Stimulated activated CD8-positive, alpha-beta memory T cell treated with anti-CD3 and anti-CD28 coated beads, Interleukin-7, amount 100 ng/mL, for 48 hours (primary cell): Measurements from ENCODE around the gene ZNF608.
A peak's percentile ranks its signal among the peaks of the same experiment; 100 is the strongest.

Source experiments
- DNase-seq, 2 donors: peaks; one replicate each; pipeline ENCODE4 v3.0.0-alpha.2; 2020; ENCODE audit warnings: low read depth in 1 of 2; ENCODE audit errors: extremely low read depth in 1 of 2

The ZNF608 gene

GRCh38 chr5:124755041-124755440, 8.6 kb upstream of the ZNF608 start:
- DNase-seq: no peak

GRCh38 chr5:124754206-124754927, 7.9 kb upstream of the ZNF608 start:
- no peak for DNase-seq

GRCh38 chr5:124752854-124753720, 6.6 kb upstream of the ZNF608 start:
- no peak for DNase-seq

- no peak for DNase-seq
Measured at GRCh38 chr5:124751031-124751430, 4.6 kb upstream of the ZNF608 start.

- DNase-seq: peak in 1 of 2 donors; percentile 5
Measured at GRCh38 chr5:124748687-124749594, 2.5 kb upstream of the ZNF608 start.

- no peak for DNase-seq
Measured at GRCh38 chr5:124747791-124748686, 1.6 kb upstream of the ZNF608 start.

GRCh38 chr5:124746916-124747790, 714 bp upstream of the ZNF608 start:
- DNase-seq: no peak

- no peak for DNase-seq
Measured at GRCh38 chr5:124745007-124745927, 1.2 kb downstream of the ZNF608 start.

GRCh38 chr5:124744170-124744971, 2.1 kb downstream of the ZNF608 start:
- DNase-seq: no peak

GRCh38 chr5:124743602-124744169, 2.8 kb downstream of the ZNF608 start:
- DNase-seq: no peak

GRCh38 chr5:124742983-124743601, 3.3 kb downstream of the ZNF608 start:
- DNase-seq: no peak

GRCh38 chr5:124742521-124742920, 3.9 kb downstream of the ZNF608 start:
- no peak for DNase-seq

- no peak for DNase-seq
Measured at GRCh38 chr5:124741711-124742496, 4.5 kb downstream of the ZNF608 start.

- DNase-seq: no peak
Measured at GRCh38 chr5:124740991-124741583, 5.4 kb downstream of the ZNF608 start.

- DNase-seq: no peak
Measured at GRCh38 chr5:124740071-124740470, 6.4 kb downstream of the ZNF608 start.
